Activated CD8-positive, alpha-beta memory T cell treated with anti-CD3 and anti-CD28 coated beads, Interleukin-2, amount 50 U/mL, for 24 hours (primary cell): ENCODE data around the gene VPS13A.
"Not testable (repeated sequence)": the region's sequence is repeated elsewhere in the genome, so short reads cannot be mapped to it uniquely, and the experiment has no call there.

Experiments used
- DNase-seq: peaks from one replicate; pipeline ENCODE4 v3.0.0-alpha.2; 2020; ENCODE audit errors: extremely low read depth

VPS13A gene

GRCh38 chr9:77423841-77424240, 246.5 kb downstream of the VPS13A start:
- DNase-seq, result no peak

GRCh38 chr9:77424993-77425392, 247.7 kb downstream of the VPS13A start:
- no peak for DNase-seq

GRCh38 chr9:77426712-77427111, 249.4 kb downstream of the VPS13A start:
- no peak for DNase-seq

- DNase-seq, result no peak
These were observed 250.1 kb downstream of the VPS13A start for GRCh38 chr9:77427256-77427927.

- DNase-seq, result no peak
These were observed 252.6 kb downstream of the VPS13A start for GRCh38 chr9:77429928-77430327.

GRCh38 chr9:77432053-77432452, 254.7 kb downstream of the VPS13A start:
- no peak for DNase-seq

- DNase-seq, result peak; percentile 3
These were observed 256.5 kb downstream of the VPS13A start for GRCh38 chr9:77433675-77434445.

- no peak for DNase-seq
These were observed 257.9 kb downstream of the VPS13A start for GRCh38 chr9:77435277-77435676.

- no peak for DNase-seq
These were observed 258.4 kb downstream of the VPS13A start for GRCh38 chr9:77435688-77436087.

- no peak for DNase-seq
These were observed 261.3 kb downstream of the VPS13A start for GRCh38 chr9:77438653-77439052.

- DNase-seq, result no peak
These were observed 262.7 kb downstream of the VPS13A start for GRCh38 chr9:77440057-77440456.

GRCh38 chr9:77441124-77441523, 263.8 kb downstream of the VPS13A start:
- DNase-seq, result not testable (repeated sequence)

- DNase-seq, result no peak
These were observed 265.1 kb downstream of the VPS13A start for GRCh38 chr9:77442436-77442835.

- DNase-seq, result no peak
These were observed 270.3 kb downstream of the VPS13A start for GRCh38 chr9:77447646-77448045.

GRCh38 chr9:77449240-77450084, 272.1 kb downstream of the VPS13A start:
- no peak for DNase-seq

- DNase-seq, result no peak
These were observed 272.7 kb downstream of the VPS13A start for GRCh38 chr9:77450085-77450475.

- no peak for DNase-seq
These were observed 274.2 kb downstream of the VPS13A start for GRCh38 chr9:77451507-77451906.

GRCh38 chr9:77453825-77454647, 276.7 kb downstream of the VPS13A start:
- DNase-seq, result no peak

GRCh38 chr9:77454663-77455062, 277.3 kb downstream of the VPS13A start:
- DNase-seq, result no peak

GRCh38 chr9:77455312-77455927, 278.1 kb downstream of the VPS13A start:
- DNase-seq, result no peak

GRCh38 chr9:77456829-77457437, 279.6 kb downstream of the VPS13A start:
- DNase-seq, result peak; percentile 71
